K562 (cell line): Measurements from ENCODE around the gene SLC25A48.

Source experiments
- ATF3 ChIP-seq, 2 experiments: fragments of 450-650 bp in 1 of 2; sonication (generic) in 1 of 2; formaldehyde crosslinking in 1 of 2; IDR thresholded peaks in 1 of 2; conservative IDR thresholded peaks in 1 of 2; 2 replicates each; pipeline versions ENCODE4 v1.6.1 to v1.8.1; 2016 to 2023; ENCODE audit warnings: mild to moderate bottlenecking in 2 of 2, moderate library complexity in 2 of 2, inconsistent platforms in 1 of 2, missing genetic modification reagents in 1 of 2
- BRCA1 ChIP-seq, 2 experiments: fragments of 450-650 bp in 1 of 2; sonication (generic) in 1 of 2; formaldehyde crosslinking in 1 of 2; IDR thresholded peaks; 2 replicates each; pipeline versions ENCODE4 v1.5.0 to v1.6.1; 2017 to 2020; ENCODE audit warnings: mild to moderate bottlenecking in 1 of 2, missing genetic modification reagents in 1 of 2
- CHD2 ChIP-seq: IDR thresholded peaks from 2 replicates; pipeline ENCODE4 v1.6.1; 2011; ENCODE audit warnings: low read depth, low read length
- ELK1 ChIP-seq: sonication (generic); formaldehyde crosslinking; IDR thresholded peaks from 2 replicates; pipeline ENCODE4 v1.8.1; 2022; ENCODE audit warnings: missing genetic modification reagents
- KHSRP ChIP-seq: fragments of 450-650 bp; IDR thresholded peaks from 2 replicates; pipeline ENCODE4 v1.6.1; 2017
- SMAD4 ChIP-seq: fragments of 250-450 bp; sonication (Bioruptor Pico); conservative IDR thresholded peaks from 2 replicates; pipeline ENCODE4 v1.8.0; 2021; ENCODE audit warnings: inconsistent platforms, mild to moderate bottlenecking, moderate library complexity
- TCF7L2 ChIP-seq: fragments of 150-350 bp; IDR thresholded peaks from 2 replicates; pipeline ENCODE4 v1.6.1; 2016; ENCODE audit warnings: low read depth, mild to moderate bottlenecking, low read length, moderate library complexity
- USF2 ChIP-seq: sonication (generic); formaldehyde crosslinking; IDR thresholded peaks from 2 replicates; pipeline ENCODE4 v1.5.0; 2020; ENCODE audit warnings: missing genetic modification reagents
- ZBTB11 ChIP-seq, 3 experiments: fragments of 200-800 bp in 1 of 3; fragments of 250-450 bp in 1 of 3; fragments of 450-650 bp in 1 of 3; sonication (Bioruptor Pico) in 1 of 3; sonication (Bioruptor generic) in 1 of 3; formaldehyde crosslinking in 1 of 3; IDR thresholded peaks; 2 replicates each; pipeline versions ENCODE4 v1.6.1 to v1.8.0; 2016 to 2022; ENCODE audit warnings: mild to moderate bottlenecking in 2 of 3, missing genetic modification characterization in 2 of 3, missing compliant biosample characterization in 1 of 3, moderate library complexity in 1 of 3
- ZSCAN32 ChIP-seq: fragments of 450-650 bp; formaldehyde crosslinking; IDR thresholded peaks from 2 replicates; pipeline ENCODE4 v1.4.0; 2020; ENCODE audit warnings: mild to moderate bottlenecking, moderate library complexity
- TF ChIP-seq, protein P1 (sequence below): fragments of 450-650 bp; formaldehyde crosslinking; IDR thresholded peaks from 2 replicates; pipeline ENCODE4 v1.4.0; 2022; ENCODE audit warnings: mild to moderate bottlenecking, moderate library complexity

- TF ChIP-seq ELK1 (CRISPR knock-in tag) (no peak), CHD2 (no peak), KHSRP (no peak), ATF3 (IDR thresholded peaks at IDR 0.05) (no peak), ATF3 (CRISPR knock-in tag; conservative IDR thresholded peaks at IDR 0.05) (no peak), BRCA1 (IDR thresholded peaks at IDR 0.05) (no peak), BRCA1 (CRISPR knock-in tag; IDR thresholded peaks at IDR 0.05) (no peak), USF2 (CRISPR knock-in tag) (no peak), ZSCAN32 (CRISPR knock-in tag) (no peak), TCF7L2 (no peak), SMAD4 (no peak), ZBTB11 (CRISPR knock-in tag; IDR thresholded peaks at IDR 0.05) (no peak)
- TF ChIP-seq, protein P1, sequence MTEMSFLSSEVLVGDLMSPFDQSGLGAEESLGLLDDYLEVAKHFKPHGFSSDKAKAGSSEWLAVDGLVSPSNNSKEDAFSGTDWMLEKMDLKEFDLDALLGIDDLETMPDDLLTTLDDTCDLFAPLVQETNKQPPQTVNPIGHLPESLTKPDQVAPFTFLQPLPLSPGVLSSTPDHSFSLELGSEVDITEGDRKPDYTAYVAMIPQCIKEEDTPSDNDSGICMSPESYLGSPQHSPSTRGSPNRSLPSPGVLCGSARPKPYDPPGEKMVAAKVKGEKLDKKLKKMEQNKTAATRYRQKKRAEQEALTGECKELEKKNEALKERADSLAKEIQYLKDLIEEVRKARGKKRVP (CRISPR knock-in tag) = no peak
Observed at GRCh38 chr5:135930949-135931295, 96.5 kb downstream of the SLC25A48 start.
